GM13976 (cell line): ENCODE data around the gene GFM2.
A peak's percentile ranks its signal among the peaks of the same experiment; 100 is the strongest.

ENCODE experiments used
- DNase-seq: peaks from one replicate; pipeline ENCODE4 v3.0.0; 2012; ENCODE audit warnings: low spot score
- in situ Hi-C: fragments of 300-500 bp; cut with MboI; formaldehyde crosslinking; loops from one replicate; pipeline ENCODE4 v1.12.0; 2022; ENCODE audit warnings: low sequenced_read_pairs, mixed read lengths, inconsistent platforms; ENCODE audit not compliant: unreplicated experiment
- TF ChIP-seq, protein P1 (sequence below): IDR thresholded peaks from 2 replicates; pipeline ENCODE4 v1.5.1; 2012; ENCODE audit warnings: borderline replicate concordance, mild to moderate bottlenecking; ENCODE audit not compliant: insufficient read depth; ENCODE audit errors: extremely low read depth, missing control alignments, control extremely low read depth

Gene GFM2

GRCh38 chr5:74786851-74787250 is 19.9 kb upstream of the GFM2 start:
- in situ Hi-C loops = no loop called here
- DNase-seq = no peak
- TF ChIP-seq, protein P1, sequence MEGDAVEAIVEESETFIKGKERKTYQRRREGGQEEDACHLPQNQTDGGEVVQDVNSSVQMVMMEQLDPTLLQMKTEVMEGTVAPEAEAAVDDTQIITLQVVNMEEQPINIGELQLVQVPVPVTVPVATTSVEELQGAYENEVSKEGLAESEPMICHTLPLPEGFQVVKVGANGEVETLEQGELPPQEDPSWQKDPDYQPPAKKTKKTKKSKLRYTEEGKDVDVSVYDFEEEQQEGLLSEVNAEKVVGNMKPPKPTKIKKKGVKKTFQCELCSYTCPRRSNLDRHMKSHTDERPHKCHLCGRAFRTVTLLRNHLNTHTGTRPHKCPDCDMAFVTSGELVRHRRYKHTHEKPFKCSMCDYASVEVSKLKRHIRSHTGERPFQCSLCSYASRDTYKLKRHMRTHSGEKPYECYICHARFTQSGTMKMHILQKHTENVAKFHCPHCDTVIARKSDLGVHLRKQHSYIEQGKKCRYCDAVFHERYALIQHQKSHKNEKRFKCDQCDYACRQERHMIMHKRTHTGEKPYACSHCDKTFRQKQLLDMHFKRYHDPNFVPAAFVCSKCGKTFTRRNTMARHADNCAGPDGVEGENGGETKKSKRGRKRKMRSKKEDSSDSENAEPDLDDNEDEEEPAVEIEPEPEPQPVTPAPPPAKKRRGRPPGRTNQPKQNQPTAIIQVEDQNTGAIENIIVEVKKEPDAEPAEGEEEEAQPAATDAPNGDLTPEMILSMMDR = no peak

GRCh38 chr5:74778609-74779008 is 11.7 kb upstream of the GFM2 start:
- no peak for DNase-seq
- in situ Hi-C loops = no loop called here

GRCh38 chr5:74772359-74772758 is 5.4 kb upstream of the GFM2 start:
- TF ChIP-seq, protein P1 = no peak
- no peak for DNase-seq
- in situ Hi-C loops = no loop called here

More at GRCh38 chr5:74778609-74779008, 11.7 kb upstream of the GFM2 start:
- TF ChIP-seq, protein P1 = no peak

GRCh38 chr5:74767579-74767913 is 629 bp upstream of the GFM2 start:
- in situ Hi-C loops = no loop called here
- peak; percentile 33 for DNase-seq
- TF ChIP-seq, protein P1 = no peak

- peak; percentile 77 for DNase-seq
- in situ Hi-C loops = no loop called here
Observed at GRCh38 chr5:74766418-74766848, 484 bp downstream of the GFM2 start.

DNA sequence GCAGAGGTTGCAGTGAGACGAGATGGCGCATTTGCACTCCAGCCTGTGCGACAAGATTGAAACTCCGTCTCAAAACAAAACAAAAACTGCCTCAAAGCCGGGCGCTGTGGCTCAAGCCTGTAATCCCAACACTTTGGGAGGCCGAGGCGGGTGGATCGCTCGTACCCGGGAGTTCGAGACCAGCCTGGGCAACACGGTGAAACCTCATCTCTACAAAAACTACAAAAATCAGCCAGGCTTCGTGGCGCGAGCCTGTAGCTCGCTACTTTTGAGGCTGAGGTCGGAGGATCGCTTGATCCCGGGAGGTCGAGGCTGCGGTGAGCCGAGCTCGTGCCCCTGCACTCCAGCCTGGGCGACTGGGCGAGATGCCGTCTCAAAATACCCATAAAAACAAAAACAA is 988 bp downstream of the GFM2 start:
- in situ Hi-C loops = no loop called here
- no peak for DNase-seq
- TF ChIP-seq, protein P1 = no peak

More at GRCh38 chr5:74766418-74766848, 484 bp downstream of the GFM2 start:
- TF ChIP-seq, protein P1 = peak; percentile 48

DNA sequence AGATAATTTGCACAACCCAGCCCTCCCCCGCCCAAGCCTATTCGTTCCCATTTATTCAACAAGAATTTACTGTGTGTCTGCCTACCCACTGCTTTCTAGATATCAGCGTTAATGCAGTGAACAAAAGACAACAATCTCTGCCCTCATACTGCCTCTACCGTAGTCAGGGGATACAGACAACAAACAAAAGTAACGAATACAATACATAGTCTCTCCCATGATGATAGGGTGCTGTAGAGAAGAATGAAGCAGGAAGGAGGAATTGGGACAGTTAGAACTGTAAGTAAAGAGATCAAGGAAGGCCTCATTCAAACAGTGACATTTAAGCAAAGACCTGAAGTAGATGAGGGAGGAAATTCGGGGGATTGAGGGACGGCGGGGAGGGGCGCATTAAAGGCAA is 1.7 kb downstream of the GFM2 start:
- in situ Hi-C loops = no loop called here
- DNase-seq = no peak
- TF ChIP-seq, protein P1 = no peak
